ENCODE results near the gene RGS6.
A peak's percentile ranks its signal among the peaks of the same experiment; 100 is the strongest.

The RGS6 gene

DNA sequence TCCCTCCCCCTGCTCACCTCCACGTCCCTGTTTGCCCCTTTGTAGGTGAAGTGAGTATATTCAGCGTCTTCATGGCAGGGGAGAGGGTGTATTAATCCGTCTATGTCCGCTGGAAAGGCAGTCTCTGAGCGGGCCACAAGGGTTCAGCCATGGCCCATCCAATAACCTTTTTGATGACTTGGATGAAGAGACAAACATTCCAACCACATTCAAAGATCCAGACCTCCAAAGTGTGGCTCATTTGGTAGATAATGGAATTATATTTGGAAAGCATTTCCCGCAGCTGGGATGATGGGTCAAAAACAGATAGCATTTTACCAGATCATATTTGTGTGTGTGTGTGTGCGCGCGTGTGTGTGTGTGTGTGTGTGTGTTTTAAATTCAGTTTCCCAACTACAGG lies 615.8 kb downstream of the RGS6 start:
- no peak for DNase-seq

DNA sequence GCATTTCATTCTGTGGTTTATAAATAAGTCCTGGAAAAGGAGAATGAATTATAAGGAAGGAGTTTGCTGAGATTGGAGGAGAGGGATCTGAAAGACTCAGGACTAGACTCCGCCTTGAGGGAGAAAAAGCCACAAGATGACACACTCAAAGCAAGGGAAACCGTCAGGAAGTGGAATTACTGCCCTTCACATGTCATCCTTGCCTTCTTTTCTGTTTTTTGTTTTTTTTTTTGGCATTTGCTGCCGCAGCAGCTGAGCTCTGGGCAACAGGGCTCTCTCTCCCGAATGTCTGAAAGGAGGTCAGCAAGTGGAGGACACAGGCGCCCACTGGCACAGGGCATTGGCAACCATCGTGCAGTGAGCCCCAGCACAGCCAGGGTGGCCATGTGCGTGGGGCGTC lies 616.8 kb downstream of the RGS6 start:
- DNase-seq, result peak in 18 of 51 donors; percentile 13 to 50 (median 25)

DNA sequence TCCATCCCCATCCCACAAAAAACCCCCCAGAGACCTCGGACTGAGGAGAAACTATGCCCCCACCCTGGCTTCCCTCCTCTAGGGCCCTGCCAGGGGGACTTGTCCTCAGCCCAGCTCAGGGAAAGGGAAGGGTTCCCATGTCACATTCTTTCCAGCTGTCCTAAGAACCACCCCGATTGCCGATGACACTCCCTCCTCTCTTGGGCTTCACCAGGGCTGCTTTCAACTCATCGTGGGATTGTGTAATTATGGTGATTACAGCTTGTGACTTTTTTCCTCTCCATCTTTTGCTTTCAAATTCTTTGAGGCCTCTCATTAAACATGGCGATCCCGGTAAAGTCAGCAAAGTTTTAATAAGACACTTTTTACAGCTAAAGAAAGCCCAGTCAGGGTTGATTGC lies 617.6 kb downstream of the RGS6 start:
- no peak for DNase-seq

DNA sequence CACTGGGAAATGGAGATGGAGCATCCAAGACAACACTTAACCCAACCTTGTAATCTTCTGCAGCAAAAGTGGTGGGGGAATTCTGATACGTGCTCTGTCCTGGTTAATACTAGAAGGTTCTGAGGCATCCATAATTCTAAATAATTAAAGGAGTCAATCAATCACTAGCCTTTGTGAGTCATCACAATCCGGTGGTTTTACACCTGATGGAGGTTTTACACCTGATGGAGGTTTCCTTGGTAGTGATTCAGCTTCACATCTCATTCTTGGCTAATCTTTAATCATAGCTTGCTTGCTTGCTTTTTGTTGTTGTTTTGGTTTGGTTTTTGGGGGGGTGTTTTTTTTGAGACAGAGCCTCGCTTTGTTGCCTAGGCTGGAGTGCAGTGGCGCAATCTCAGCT lies 618.3 kb downstream of the RGS6 start:
- DNase-seq, result no peak

DNA sequence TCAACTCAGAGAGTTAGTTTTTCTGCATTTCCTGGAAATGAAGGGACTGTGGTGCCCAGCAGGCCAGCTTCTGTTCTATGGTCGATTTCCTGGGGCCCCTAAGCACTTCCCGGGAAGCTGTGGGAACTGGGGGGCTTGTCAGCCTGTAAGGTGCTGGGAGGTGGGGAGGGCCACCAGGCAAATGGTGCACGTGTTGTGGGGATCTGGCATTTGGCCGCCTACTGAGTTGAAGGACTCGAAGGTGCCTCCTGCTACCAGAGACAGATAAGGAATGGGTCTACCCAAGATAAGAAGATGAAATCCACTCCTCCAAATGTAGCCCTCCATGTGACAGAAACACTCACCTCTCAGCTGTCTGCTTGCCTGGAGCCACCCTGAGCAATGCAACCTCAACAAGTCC lies 620.0 kb downstream of the RGS6 start:
- no peak for DNase-seq

DNA sequence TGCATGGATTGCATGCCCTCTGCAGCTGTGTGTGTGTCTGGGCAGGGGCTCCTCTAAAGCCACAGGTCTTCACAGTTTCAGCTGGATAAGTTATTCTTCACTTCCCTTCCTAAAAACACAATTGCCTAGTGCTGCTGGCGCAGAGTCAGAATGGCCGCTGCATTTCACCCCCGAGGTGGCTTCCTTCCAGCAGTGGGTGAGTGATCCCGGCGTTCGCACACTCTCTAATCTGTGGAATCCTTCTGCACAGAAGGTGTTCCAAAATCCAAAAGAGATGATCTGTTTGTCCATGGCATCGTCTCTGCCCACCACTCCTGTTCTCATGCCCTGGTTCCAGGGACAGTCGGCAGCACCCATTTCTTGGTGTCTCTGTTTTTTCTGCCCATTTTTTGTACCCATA lies 620.9 kb downstream of the RGS6 start:
- DNase-seq, result no peak

DNA sequence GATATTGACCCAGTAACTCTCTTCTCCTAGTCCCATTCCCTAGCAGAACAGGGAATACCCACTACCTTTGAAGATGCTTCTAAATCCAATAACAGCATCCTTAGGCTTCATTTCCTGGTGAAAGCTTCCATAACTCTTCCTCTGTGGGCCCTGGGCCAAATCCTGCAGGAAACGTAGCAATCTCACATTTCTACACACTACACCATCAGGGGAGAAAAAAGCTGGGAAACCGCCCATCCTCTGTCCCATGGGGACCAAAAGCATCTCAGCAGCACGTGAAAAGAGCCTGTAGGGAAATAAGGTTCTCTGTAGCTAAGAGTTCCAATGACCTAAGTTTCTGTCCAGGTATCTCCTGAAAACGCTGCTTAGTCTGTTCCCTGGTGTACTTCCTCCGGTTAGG lies 621.4 kb downstream of the RGS6 start:
- DNase-seq, result no peak

DNA sequence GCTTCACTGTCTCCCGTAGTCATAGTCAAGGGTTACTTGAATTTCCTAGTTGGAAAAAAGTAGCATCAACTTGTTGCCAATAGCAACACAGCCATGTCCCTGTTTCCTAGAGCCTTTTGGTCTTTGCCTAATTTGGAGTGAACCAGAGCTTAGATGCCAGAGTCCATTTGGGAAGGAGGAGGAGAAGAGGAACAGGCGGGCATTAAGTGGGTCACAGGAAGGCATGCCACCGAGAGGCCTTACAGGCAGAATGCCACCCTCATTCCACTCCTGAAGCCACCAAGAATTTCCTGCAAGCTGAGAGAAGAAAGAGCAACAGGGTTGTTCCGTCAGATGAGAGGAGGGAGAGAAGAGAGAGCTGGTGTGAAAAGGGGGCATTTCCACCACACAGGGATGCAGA lies 622.2 kb downstream of the RGS6 start:
- DNase-seq, result no peak

DNA sequence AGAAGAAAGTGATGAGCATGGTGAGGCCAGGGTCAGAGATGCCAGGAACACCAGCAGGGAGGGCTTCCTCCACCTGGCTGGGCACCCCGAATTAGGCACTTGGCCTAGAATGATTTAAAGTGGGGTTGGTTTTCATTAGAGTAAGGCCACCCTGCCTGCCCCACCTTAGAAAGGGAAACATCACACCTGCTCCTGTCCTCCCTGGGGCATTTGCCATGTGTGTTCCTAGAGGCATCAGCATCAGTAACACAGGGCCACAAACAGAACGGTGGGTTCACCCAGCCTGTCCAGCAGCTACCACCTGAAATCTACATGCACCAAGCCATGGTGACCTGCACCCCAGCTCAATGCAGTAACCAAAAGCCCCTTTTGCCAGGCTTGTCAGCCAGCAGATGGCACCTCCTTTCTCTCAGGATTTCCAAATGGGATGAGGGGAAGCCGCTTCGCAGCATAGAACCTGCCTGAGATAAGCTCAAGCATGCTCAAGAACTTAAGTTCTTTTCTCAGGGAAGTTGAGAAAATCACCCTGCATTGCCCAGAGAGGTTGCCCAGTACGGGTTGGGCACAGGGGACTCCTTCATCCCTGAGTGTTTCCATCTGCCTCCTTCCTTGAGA lies 622.9 kb downstream of the RGS6 start:
- DNase-seq, result peak in 1 of 51 donors; percentile 18

DNA sequence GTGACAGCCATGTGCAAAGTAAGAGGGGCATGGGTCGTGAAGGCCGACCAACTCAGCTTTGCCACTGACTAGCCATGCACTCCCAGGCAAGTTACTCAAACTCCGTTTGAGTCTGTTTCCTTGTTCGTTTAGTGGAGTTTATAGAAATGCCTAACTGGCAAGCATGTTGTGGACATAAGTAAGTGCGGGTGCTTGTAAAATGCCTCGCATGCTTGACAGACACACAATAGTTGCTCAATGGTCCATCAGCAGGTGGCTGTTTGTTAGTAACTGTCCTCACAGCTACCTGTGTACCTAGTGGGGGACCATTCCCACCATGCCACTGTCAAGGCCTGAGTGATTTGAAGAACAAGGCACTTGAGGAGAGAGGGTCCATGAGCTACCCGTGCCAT lies 623.4 kb downstream of the RGS6 start:
- no peak for DNase-seq

DNA sequence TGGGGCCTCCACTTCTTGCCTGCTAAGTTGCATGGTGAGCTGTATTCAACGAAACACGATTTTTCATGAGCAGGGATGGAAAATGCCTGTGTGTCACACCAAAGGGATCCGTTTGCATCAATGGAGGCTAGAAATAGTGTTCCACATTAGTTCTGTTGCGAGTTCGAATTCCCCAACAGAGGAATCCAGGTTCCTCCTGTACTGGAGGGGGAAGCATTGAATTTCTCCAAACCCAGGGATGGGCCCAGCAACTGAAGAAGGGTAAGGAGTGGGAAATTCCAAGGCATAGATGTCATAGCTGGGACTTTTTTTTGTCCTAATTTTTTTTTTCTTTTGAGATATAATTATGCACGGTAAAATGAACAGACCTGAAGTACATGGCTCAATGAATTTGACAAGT lies 625.4 kb downstream of the RGS6 start:
- no peak for DNase-seq

DNA sequence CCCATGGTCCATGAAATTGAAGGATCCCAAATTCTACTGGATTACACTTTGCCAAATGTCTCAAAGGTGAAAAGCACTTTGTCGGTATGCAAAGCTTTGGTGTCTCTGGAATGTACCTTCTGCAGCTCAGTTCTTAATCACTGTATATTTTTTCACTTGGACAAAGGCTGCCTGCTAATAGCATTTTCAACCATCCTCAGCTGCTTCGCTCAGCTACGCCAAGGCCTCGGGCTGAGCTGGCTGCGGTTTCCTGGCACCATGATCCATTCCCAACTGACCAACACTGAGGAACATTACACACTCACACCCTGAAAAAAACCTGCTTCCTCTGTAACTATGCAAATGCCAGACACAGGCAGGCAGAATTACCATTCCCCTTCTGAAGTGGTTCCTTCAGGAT lies 626.5 kb downstream of the RGS6 start:
- DNase-seq, result peak in 15 of 51 donors; percentile 10 to 31 (median 20)

DNA sequence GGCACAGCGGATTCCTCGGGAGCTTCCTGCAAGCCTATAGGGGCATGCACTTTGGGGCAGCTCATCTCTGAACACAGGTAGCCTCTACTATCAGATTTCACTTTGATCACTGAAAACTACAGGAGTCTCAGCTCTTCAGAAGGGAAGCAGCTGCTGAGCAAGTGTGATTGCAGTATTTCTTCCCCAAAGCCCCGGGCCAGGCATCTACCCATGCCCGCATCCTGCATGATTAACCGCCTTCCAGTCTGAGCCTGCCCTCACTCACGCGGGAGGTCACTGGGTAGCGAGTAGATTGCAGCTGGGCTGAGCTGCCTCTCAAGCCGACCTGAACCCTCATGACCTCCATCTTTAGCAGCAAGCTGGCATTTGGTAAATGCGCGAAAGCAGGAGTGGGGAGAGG lies 627.0 kb downstream of the RGS6 start:
- no peak for DNase-seq

DNA sequence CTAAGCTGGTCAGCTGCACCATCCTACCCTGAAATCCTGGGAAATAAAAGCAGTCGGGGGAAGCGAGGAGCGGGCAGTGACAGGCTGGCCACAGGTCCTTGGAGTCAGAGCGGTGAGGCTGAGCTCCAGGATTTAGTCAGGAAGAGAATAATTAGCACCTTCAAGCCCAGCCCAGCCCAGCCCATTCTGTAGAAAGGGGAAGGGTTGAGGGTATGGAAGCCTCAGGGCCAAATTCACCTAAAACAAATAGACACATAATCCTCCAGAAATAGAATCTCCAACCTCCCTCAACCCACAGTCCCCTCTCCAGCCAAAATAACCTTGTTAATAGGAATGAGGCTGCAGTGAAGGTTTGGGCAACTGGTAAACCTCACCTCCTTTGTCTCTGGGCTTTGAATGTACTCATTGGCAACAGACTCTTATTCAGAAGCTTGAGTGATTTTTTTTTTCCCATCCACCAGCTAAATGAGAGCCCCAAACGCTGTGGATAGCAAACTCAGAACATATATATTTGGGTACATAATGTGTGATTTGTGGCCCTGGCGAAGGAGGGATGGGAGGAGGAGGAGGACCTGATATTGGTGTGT lies 627.5 kb downstream of the RGS6 start:
- DNase-seq, result no peak

DNA sequence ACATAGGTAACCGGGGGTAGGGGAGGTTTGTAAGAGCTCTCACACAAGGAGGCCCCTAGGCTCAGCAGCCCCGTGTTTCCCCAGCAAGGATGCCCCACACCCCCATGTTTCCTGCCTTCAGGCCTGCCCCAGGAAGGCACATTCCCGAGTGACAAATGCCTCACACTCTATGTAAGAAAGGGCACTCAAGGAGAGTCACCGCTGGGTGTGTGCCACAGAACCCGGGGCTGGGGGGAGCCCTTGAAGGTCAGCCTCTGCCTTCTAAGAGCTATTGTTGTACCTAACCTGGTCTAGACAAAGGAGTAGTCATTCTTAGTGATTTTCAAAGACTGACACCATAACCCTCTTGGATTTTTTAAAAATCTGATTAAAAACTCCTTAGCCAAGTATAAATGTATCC lies 628.1 kb downstream of the RGS6 start:
- DNase-seq, result no peak

DNA sequence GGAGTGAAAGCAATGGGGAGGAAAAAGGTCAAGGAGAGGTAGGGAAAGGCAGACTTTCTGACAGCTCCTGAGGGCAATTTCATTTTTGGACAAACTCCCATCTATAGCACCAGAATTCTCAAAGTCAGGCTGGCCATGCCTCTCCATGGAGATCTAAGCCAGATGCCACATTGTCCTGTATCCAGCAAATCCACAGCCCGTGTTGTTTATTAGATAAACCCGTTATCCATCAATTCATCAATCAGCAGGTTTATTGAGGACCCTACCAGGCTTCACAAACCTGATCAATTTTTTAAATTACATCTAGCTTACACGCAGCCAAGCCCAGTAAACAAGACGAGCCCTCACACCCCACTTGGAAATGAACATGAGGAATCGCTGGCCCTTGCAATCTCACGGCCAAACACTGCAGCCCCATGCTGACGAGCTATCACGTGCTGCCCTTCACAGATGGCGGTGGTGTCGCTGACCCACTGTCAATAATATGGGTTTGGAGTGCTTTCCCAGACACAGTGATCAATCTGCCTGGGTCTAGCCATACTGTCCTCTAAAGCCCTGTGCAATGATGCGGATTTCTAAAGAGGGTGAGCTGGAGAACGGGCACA lies 628.8 kb downstream of the RGS6 start:
- DNase-seq, result no peak

DNA sequence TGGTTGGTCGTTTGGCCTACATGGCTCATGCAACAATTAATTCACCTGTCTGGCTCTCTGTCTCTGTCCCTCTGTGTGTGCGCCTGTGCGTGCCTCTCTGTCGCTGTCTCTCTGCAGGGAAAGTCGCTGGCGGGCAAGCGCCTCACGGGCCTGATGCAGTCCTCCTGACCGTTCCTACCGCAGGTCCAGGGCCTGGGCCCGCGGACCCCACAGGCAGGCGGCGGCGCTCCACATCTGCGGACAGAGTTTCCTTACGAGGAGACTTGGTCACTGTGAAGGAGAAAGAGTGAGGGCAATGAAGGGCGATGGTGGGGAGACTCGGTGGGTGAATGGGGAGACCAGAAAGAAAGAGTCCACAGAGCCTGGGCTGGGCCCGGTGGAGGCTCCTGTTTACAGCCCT lies 630.1 kb downstream of the RGS6 start:
- no peak for DNase-seq

DNA sequence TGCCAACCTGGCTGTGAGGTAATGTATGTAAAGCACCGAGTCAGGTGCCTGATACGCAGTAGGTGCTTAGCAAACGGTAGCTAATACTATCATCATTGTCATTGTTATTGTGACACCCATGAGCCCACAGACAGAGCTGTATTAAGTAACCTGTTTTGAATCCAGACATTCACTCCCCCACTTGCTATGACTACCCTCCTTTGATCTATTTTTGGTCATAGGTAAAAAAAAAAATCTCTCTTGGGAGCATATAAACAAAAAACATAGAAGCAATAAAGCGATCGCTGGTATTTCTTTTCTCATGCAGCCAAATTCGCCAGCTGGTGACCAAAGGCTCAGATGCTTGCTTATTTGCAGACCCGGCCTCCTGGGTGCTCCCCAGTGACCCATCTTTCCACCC lies 631.4 kb downstream of the RGS6 start:
- DNase-seq, result no peak

DNA sequence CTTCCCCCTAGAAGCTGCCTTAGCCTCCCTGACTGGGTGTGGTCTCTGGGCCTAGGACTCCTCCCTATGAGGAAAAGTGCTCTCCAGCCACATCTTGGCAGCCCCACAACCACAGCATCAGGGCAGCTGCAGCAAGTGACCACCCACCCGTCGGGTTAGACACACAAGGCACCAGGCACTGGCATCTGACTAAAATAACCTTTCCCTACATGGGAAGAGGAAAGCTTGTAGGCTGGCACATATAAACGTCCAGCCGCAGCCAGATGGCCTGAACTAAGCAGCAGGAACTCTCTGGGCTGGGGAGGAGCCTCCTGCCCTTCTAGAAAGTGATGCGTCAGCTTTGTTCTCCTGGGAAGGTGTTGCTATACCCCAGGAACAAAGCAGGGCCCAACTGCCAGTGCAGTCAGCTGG lies 632.9 kb downstream of the RGS6 start:
- DNase-seq, result no peak

DNA sequence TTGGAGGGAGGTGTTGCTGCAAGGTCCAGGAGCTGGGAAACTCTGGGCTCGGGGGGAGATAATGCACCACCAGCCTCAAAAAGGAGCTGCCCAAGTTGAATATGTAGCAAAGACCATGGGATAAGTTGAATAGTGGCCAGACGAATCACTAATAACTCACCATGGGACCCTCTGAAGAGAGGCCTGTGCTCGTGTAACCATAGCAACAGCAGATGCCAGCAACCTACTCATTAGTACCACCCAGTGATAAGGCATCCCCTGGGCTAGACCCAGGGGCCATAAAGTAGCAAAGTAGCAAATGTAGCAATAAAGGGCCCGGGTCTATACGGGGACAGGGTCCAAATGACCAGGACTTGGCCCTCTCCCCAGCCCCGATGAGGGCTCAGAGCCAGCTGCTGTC lies 633.7 kb downstream of the RGS6 start:
- no peak for DNase-seq

DNA sequence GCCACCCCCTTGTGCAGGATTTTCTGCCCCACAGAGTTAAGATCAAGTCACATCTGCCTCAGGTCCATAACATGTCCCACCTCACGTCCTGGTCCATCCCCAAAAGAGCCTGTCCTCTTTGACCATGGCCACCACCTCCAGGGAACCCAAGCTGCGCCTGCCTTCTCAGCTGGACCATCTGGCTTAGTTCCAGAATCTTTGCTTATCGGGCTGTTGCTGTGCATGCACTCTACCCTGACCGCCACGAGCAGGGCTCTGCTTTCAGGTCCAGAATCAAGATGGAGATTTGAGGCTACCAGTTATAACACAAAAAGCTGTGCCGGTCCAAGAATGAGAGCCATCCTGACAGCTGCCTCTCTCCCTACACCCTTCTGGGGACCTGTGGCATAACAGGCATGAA lies 635.0 kb downstream of the RGS6 start:
- no peak for DNase-seq

DNA sequence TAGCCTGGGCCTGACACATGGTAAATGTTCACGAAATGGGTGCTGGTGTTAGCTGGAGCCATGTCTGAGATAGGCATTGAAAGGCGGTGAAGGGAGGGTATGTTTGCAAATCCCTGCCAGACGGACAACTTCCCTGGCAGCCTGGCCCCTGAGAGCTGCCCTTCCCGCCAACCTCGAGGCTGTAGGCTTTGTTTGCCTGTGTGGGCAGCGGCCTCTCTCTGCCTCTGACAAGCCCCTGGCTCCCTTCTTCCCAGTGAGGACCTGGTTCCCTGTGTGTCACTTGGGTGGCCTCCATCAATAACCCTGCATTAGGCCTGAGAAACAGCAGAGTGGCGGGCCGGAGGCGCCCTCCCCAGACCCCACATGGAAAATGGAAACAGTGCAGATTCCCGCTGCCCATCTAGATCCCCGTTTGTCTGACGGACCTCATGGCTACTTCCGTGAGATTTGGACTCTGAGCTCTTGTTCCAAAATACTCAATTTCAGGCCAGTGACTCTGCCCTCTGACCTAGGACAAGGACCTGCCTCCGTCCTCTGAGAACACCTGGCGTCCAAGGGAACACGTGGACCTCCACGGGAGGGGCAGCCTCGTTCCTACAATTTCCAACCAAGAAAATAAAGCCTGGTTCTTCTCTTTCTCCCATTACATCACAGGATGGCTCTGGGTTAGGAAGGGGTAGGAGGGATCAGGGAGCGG lies 636.2 kb downstream of the RGS6 start:
- peak in 1 of 51 donors; percentile 16 for DNase-seq
